Ureter (tissue), 1 donor: ENCODE measurements around the gene DEK. TPM values are rescaled to one million over a fixed set of nuclear protein-coding genes. Genes with fewer than 3 reads are reported as not detected.
"Not testable (repeated sequence)": the region's sequence is repeated elsewhere in the genome, so short reads cannot be mapped to it uniquely, and the experiment has no call there.

Experiments used
- DNase-seq: peaks from one replicate; pipeline ENCODE4 v3.0.0-alpha.2; 2020; ENCODE audit warnings: low spot score
- total RNA-seq: library from RNA; stranded (reverse); gene quantifications from one replicate; pipeline ENCODE4 v1.2.4, GENCODE V29; 2023
- donor health status: DM: yes; HTN: yes; CAD: no.

DEK gene
- total RNA-seq, 1 donor from 2014 or later: 66.2 TPM

- DNase-seq: no peak
Measured at GRCh38 chr6:18240230-18240629, 24.1 kb downstream of the DEK start.

GRCh38 chr6:18237167-18237566 lies 27.2 kb downstream of the DEK start:
- DNase-seq: no peak

DNA sequence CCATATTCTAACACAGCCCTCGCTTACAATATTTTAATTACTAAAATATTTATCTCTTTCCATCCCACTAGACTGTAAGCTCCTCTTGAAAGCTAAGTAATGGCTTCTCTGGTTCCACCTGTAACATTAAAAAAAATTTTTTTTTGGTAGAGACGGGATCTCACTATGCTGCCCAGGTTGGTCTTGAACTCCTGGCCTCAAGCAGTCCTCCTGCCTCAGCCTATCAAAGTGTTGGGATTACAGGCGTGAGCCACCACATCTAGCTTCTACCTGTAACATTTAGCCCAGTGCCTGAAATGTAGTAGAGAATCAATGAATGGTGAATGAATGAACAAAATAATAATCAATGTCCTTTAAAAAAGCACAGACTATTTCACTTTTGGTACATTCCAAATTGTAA lies 28.8 kb downstream of the DEK start:
- DNase-seq: no peak

DNA sequence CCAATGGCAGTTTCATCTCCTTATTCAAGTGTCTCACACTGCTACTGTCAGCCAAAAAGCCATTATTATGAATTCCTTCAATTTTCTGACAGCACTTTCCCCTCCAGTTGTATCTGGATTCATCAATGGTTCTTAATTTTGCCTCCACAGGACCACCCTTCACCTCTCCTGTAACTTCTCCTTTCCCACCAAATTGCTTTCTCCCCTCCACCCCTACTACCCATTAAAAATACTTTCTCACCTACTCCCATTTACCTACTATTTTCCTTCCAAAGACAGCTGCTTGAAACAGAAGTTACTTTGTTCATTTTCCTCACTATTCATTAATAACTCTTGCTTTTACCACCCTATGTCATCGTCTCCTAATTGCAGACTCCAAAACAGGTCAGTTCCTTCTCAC lies 29.8 kb downstream of the DEK start:
- DNase-seq: no peak

DNA sequence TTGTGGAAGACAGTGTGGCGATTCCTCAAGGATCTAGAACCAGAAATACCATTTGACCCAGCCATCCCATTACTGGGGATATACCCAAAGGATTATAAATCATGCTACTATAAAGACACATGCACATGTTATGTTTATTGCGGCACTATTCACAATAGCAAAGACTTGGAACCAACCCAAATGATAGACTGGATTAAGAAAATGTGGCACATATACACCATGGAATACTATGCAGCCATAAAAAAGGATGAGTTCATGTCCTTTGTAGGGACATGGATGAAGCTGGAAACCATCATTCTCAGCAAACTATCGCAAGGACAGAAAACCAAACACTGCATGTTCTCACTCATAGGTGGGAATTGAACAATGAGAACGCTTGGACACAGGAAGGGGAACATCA lies 30.6 kb downstream of the DEK start:
- not testable (repeated sequence) for DNase-seq

- DNase-seq: not testable (repeated sequence)
Measured at GRCh38 chr6:18231856-18232255, 32.5 kb downstream of the DEK start.

GRCh38 chr6:18228590-18228989 lies 35.7 kb downstream of the DEK start:
- DNase-seq: not testable (repeated sequence)

DNA sequence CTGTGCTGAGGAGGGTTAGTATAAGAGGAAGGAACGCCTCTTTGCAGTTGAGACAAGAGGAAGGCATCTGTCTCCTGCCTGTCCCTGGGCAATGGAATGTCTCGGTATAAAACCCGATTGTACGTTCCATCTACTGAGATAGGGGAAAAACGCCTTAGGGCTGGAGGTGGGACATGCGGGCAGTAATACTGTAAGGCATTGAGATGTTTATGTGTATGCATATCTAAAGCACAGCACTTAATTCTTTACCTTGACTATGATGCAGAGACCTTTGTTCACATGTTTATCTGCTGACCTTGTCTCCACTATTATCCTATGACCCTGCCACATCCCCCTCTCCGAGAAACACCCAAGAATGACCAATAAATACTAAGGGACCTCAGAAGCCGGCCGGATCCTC lies 37.2 kb downstream of the DEK start:
- not testable (repeated sequence) for DNase-seq

DNA sequence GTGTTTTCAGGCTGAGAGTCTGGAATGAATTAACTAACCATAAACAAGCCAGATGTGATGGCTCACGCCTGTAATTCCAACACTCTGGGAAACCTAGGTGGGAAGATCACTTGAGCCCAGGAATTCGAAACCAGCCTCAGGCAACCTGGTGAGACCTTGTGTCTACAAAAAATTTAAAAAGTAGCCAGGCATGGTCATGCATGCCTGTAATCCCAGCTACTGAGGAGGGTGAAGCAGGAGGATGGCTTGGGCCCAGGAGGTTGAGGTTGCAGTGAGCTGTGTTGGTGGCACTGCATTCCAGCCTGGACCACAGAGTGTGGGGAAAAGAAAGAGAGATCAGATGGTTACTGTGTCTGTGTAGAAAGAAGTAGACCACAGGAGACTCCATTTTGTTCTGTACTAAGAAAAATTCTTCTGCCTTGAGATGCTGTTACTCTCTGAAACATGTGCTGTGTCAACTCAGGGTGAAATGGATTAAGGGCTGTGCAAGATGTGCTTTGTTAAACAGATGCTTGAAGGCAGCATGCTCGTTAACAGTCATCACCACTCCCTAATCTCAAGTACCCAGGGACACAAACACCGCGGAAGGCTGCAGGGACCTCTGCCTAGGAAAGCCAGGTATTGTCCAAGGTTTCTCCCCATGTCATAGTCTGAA lies 37.8 kb downstream of the DEK start:
- DNase-seq: not testable (repeated sequence)

- DNase-seq: no peak
Measured at GRCh38 chr6:18221288-18221615, 43.1 kb downstream of the DEK start.

DNA sequence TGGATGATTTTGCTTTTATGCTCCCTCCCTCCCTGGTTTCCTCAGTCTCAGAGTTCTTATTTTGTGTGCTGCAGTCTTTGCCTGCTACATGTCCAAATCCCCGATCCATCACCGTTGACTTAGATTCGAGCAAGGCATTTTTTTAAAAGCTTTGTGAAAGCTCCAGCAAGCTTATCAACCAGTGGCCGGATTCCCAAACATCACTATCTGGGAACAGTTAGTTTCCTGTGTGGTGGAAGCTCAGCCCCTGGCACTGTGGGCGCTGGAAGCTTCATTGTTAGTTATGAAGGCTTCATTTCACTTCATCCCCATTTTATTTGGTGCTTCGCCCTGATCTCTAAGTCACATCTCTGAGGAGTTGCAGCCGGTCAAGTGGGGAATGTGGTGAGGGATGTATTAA lies 44.7 kb downstream of the DEK start:
- DNase-seq: no peak

GRCh38 chr6:18218233-18218632 lies 46.1 kb downstream of the DEK start:
- no peak for DNase-seq

DNA sequence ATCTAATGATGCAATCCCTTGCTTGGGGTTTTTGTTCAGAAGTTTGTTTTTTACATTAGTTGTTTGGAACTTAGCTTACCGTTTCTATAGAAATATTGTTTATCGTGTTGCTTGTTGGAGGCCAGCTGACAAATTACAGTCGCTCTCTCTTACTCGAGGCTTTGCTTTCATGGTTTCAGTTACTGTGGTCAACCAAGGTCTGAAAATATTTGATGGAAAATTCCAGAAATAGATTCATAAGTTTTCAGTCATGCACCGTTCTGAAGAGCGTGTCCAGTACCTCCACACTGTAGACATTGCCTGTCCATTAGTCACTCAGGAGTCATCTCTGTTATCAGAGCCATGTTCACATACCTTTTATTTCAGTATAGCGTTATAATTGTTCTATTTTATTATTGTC lies 47.9 kb downstream of the DEK start:
- DNase-seq: no peak

GRCh38 chr6:18215436-18215835 lies 48.9 kb downstream of the DEK start:
- no peak for DNase-seq

GRCh38 chr6:18214003-18214402 lies 50.3 kb downstream of the DEK start:
- DNase-seq: no peak

- DNase-seq: no peak
Measured at GRCh38 chr6:18213439-18213838, 50.9 kb downstream of the DEK start.

DNA sequence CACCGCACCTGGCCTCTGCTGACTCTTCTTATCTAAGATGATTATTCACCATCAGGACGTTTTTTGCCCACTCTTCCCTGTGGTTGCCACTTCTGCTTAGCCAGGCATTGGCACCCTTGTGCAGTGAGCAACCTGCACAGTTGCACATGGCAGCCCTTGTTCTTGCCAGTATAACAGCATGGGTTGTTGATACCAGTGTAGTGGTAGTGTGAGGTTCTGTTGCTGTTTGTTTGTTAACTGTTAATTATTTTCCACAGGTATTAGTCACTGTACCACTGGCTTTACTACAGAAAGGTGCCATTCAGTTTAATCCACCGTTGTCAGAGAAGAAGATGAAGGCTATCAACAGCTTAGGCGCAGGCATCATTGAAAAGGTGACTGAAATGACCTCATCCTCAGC lies 52.1 kb downstream of the DEK start:
- DNase-seq: no peak

DNA sequence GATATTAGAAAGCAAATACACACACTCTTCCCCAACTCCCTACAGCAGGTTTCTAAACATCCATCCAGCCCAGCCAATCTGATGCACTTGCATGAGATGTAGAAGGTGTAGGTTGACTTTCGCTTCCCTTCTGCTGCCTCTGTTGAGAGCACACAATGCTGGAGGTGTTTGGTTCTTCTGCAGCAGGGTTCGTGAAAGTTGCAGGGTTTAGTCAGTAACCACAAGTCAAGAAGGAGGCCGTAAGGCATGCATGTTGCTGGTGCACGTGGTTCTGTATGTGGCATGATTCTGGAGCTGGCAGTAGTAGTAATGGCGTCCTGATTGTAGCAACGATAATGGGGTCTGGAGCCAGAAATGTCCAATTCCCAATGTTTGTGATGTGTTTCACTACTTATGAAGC lies 53.0 kb downstream of the DEK start:
- no peak for DNase-seq

DNA sequence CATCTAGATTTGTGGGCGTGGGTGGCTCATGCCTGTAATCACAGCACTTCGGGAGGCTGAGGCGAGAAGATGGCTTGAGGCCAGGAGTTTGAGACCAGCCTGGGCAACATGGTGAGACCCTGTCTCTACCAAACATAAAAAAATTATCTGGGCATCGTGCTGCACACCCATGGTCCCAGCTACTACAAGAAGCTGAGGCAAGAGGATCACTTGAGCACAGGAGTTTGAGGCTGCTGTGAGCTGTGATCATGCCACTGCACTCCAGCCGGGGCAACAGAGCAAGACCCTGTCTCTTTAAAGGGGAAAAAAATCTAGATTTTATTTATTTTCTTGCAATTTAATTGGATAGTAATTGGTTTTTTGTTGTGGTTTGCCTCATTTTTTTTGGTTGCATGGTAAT lies 53.6 kb downstream of the DEK start:
- no peak for DNase-seq

- DNase-seq: no peak
Measured at GRCh38 chr6:18209539-18210197, 54.7 kb downstream of the DEK start.

- DNase-seq: not testable (repeated sequence)
Measured at GRCh38 chr6:18208778-18209177, 55.6 kb downstream of the DEK start.

DNA sequence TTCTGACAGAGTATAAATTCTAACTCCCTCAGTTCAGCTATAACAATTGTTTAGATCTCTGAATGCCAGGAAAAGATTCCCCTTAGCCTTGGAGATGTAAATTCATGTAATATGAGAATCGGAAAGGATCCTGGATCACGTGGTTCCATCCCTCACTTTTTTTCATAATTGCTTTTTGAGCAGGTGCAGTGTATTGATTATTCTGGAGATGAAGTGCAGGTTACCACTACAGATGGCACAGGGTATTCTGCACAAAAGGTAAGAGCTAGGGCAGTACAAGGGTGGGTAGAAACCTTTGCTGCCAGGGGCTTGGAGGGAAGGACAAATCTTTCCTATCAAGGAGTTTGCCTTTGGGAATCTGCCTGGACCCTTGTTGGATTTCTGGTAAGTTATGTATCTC lies 56.4 kb downstream of the DEK start:
- DNase-seq: no peak

GRCh38 chr6:18207438-18207837 lies 56.9 kb downstream of the DEK start:
- DNase-seq: no peak

DNA sequence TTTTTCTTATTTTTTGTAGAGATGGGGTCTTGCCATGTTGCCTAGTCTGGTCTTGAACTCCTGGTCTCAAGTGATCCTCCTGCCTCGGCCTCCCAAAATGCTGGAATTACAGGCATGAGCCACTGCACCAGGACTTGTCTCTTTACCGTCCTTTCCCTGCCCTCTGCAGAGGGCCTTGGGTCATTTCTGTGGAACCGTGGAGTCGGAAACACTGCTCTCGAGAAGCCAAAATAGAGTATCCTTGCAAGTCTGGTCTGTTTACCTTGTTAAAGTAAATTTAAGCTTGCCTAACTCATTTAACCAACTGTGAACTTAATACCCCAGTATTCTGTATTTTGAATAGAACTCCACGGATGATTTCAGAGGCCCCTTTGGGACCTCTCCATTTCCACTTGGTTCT lies 57.7 kb downstream of the DEK start:
- DNase-seq: no peak
